Measurements from ENCODE around the gene F5.
A peak's percentile ranks its signal among the peaks of the same experiment; 100 is the strongest.

The F5 gene

DNA sequence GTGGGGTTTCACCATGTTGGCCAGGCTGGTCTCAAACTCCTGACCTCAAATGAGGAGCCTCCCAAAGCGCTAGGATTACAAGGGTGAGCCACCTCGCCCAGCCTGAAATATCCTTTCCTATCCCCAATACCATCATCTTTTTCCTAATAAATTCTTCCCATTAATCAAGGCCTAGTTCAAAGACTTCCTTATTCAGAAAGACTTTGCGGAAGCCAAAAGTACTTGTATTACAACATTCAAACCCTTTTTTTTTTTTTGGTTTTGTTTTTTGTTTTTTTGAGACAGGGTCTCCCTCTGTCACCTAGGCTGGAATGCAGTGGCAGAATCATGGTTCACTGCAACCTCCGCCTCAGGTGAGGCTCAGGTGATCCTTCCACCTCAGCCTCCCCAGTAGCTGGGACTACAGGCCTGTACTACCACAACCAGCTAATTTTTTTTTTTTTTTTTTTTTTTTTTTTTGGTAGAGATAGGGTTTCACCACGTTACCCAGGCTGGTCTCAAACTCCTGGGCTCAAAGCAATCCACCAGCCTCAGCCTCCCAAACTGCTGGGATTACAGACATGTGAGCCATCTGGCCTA, 108.1 kb downstream of the F5 start:
- DNase-seq (ENCODE audit: low read depth) = no peak

DNA sequence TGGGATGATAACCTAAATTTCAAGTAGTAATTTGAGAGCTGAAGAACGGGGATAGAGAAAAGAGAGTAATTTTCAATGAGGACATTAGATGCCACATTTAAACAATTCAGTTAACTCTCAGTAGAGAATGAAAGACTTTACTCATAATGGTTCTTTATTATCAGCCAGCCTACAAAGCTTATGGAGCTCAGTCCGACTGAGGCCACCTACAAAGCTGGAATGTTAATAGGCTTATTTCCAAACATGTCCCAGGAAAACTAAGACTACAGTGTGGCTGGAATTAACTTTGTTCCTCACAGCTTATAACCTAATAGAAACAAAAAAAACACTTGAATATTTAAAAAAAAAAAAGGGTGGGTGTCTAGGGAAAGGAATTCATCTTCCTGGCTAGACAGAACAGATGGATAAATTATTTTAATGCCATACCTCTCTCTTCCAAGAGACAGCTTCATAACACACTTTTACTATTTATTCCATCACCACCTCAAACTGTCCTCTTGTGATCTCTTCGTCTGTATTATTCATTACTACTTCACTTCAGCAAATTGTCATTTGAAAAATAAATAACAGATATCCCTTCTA, 110.4 kb downstream of the F5 start:
- no peak for DNase-seq (ENCODE audit: low read depth)

DNA sequence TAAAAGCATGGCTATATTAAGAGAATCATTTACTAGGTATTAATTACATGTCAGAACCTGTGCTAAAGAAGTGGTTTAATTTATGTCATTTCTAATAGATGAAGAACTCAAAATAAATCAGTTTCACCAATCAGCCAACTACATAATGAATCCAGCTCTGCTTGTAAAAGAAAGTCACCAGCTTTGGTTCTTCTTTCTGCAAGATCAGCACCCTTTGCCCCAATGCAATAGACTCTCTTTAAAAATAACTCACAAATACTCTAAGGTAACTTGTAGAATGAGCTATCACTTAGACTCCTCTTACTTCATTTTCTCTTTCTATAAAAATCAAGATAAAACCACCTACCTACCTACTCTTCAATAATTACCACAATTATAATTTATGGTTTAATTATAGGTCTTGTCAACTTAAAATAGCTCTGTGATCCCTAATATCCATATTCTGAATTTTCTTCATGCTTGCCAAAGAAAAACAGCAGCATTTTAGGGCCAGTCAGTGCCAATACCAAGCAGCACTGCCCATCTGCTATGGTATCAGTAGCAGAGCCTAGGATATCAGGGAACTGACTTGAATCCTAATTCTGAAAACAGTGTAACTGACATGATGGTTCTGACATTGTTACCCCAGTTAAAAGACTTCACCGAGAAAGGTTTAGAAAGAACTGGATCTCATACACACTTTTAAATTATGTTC, 111.8 kb downstream of the F5 start:
- DNase-seq (ENCODE audit: low read depth) = no peak

DNA sequence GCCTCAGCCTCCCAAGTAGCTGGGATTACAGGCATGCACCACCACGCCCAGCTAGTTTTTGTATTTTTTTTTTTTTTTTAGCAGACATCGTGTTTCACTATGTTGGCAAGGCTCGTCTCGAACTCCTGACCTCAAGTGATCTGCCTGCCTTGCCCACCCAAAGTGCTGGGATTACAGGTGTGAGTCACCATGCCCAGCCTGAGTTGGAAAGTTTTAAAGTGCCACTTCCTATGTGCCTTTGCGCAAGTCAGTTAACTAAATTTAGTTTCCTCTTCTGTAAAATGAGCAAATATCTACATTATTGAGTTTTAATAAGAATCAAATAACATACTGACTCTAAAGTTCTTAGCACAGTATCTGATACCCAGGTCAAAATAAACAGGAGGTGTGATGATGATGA, 112.9 kb downstream of the F5 start:
- DNase-seq (ENCODE audit: low read depth) = no peak

DNA sequence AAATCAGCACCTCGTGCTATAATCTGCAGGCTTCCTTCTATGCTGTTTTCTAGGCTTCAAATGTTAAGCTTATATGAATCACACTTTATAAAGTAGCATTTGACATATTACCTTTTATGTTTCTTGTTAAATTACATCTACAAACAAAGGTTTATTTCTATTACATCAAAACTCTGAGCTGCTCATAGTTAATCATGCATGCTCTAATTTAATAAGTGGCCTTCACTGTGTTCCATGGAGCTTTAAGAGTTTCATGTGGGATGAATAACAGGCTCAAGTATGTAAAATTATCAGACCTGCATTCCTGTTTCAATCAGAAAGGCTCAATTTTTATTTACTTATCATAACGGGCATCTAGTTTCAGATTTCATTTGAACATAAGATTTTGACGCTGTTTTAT, 113.5 kb downstream of the F5 start:
- DNase-seq (ENCODE audit: low read depth) = no peak

DNA sequence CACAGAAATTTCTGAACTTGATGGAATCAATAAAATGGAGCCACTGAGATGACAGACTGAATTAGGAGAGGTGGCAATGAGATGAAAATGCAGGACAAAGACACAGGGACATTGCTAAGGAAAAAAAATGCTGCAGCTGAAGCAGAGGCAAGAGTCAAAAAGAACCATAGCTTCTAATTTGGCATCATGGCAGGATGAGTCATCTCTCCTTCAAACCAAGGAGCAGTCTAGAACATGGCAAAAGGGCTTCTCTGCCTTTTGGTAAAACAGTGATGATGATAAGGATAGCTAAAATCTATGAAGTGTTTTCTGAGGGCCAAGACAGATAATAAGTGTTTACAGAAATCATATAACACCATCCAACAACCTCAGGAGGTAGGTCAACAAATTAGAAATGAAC, 117.3 kb downstream of the F5 start:
- DNase-seq (ENCODE audit: low read depth) = no peak

DNA sequence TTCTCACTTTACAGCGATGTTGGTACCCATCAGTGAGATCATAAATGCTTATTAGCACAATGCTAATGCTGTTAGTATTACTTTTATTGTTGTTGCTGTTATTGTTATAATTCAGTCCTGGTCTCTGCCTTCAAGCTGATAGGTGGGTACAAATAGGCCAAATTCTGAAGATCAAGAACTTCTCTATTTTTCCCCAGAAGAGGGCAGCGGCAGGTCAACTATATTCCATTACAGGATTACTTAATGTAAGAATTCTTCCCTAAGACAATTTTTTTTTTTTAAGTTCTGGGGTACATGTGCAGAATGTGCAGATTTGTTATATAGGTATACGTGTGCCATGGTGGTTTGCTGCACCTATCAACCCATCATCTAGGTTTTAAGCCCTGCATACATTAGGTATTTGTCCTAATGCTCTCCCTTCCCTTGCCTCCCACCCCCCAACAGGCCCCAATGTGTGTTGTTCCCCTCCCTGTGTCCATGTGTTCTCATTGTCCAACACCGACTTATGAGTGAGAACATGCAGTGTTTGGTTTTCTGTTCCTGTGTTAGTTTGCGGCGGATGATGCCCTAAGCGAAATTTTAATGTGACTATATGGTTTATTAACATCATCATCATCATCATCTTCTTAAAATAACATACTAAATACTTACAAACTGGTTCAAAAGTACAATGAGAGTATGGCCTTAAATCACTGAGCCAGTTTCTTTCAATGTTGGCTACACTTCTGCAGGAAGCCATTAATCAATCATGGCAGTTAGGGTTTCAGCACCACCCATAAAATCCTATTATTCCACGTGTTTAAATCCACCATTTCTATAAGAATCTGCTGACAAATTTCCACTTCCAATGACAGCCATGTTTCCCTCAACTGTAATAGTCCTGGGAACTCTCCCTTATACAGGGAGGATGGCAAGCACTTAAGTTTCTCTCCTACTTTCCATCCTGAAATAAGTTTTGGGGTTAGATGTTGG, 119.7 kb downstream of the F5 start:
- peak; percentile 29 for DNase-seq (ENCODE audit: low read depth)

DNA sequence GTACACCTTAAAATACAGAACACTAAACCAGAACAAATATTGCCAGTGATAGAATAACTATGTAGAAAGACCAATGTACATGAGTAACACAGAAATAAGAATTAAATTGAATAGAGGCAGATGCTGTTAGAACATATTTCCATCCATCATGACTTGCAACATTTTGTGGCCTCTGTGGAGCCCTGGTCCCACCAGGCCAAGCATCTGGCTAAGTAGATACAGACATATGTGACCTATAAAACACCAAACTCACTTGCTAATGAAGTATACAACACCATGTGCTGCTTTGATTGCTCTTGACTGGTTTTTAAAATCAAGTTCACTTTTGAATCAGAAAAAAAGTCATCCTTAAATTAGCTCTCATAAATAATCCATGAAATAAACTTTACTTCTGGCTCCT, 121.0 kb downstream of the F5 start:
- no peak for DNase-seq (ENCODE audit: low read depth)

Data from HS-5 (cell line).